SK-N-SH treated with all-trans-retinoic acid at 6 μM for 48 hours (cell line): Measurements from ENCODE around the gene CFAP70.

ENCODE experiments used
- ATAC-seq: fragments of 200-7000 bp; cut with Tn5 transposase; 3 replicates; pipeline ENCODE4 v1.9.1; 2020; ENCODE audit warnings: mild to moderate bottlenecking, moderate library complexity
- ARNTL ChIP-seq: fragments of 450-650 bp; formaldehyde crosslinking; IDR thresholded peaks from 2 replicates; pipeline ENCODE4 v1.5.0; 2020; ENCODE audit warnings: low read depth, mild to moderate bottlenecking, moderate library complexity, borderline replicate concordance
- BACH2 ChIP-seq: fragments of 250-450 bp; sonication (Bioruptor Pico); IDR thresholded peaks from 2 replicates; pipeline ENCODE4 v1.9.0; 2021; ENCODE audit warnings: mild to moderate bottlenecking, borderline replicate concordance
- CREB5 ChIP-seq: fragments of 250-450 bp; sonication (Bioruptor Pico); IDR thresholded peaks from 2 replicates; pipeline ENCODE4 v1.5.1; 2020; ENCODE audit warnings: low read depth, mild to moderate bottlenecking, moderate library complexity
- CSDC2 ChIP-seq: fragments of 250-450 bp; sonication (Bioruptor Pico); IDR thresholded peaks from 2 replicates; pipeline ENCODE4 v1.5.0; 2020; ENCODE audit warnings: mild to moderate bottlenecking, moderate library complexity
- ESRRG ChIP-seq: fragments of 250-450 bp; sonication (Bioruptor Pico); IDR thresholded peaks from 2 replicates; pipeline ENCODE4 v1.6.1; 2021; ENCODE audit warnings: mild to moderate bottlenecking
- GLIS3 ChIP-seq: fragments of 250-450 bp; sonication (Bioruptor Pico); IDR thresholded peaks from 2 replicates; pipeline ENCODE4 v1.5.0; 2020; ENCODE audit warnings: mild to moderate bottlenecking, moderate library complexity
- ISL1 ChIP-seq: fragments of 250-450 bp; sonication (Bioruptor Pico); IDR thresholded peaks from 2 replicates; pipeline ENCODE4 v2.1.2; 2022; ENCODE audit warnings: mild to moderate bottlenecking, moderate library complexity
- OSR1 ChIP-seq: fragments of 250-450 bp; sonication (Bioruptor Pico); IDR thresholded peaks from 2 replicates; pipeline ENCODE4 v1.8.0; 2022; ENCODE audit warnings: moderate library complexity, mild to moderate bottlenecking, inconsistent platforms
- POU6F1 ChIP-seq: fragments of 250-450 bp; sonication (Bioruptor Pico); IDR thresholded peaks from 2 replicates; pipeline ENCODE4 v1.8.0; 2021; ENCODE audit warnings: low read depth, mild to moderate bottlenecking, moderate library complexity, borderline replicate concordance
- PPARA ChIP-seq: fragments of 250-450 bp; sonication (Bioruptor Pico); IDR thresholded peaks from 2 replicates; pipeline ENCODE4 v1.5.0; 2020; ENCODE audit warnings: mild to moderate bottlenecking, borderline replicate concordance
- SNAI2 ChIP-seq: fragments of 250-450 bp; sonication (Bioruptor Pico); IDR thresholded peaks from 2 replicates; pipeline ENCODE4 v1.5.0; 2020; ENCODE audit warnings: mild to moderate bottlenecking, moderate library complexity
- TOX ChIP-seq: fragments of 250-450 bp; sonication (Bioruptor Pico); IDR thresholded peaks from 2 replicates; pipeline ENCODE4 v1.8.0; 2021; ENCODE audit warnings: mild to moderate bottlenecking, moderate library complexity, borderline replicate concordance
- ZC3H10 ChIP-seq: fragments of 250-450 bp; sonication (Bioruptor Pico); IDR thresholded peaks from 2 replicates; pipeline ENCODE4 v1.5.1; 2021; ENCODE audit warnings: mild to moderate bottlenecking, moderate library complexity
- ZFP3 ChIP-seq: fragments of 250-450 bp; sonication (Bioruptor Pico); IDR thresholded peaks from 2 replicates; pipeline ENCODE4 v1.5.0; 2020; ENCODE audit warnings: mild to moderate bottlenecking, moderate library complexity
- ZFP30 ChIP-seq: fragments of 450-650 bp; formaldehyde crosslinking; IDR thresholded peaks from 2 replicates; pipeline ENCODE4 v1.5.0; 2022; ENCODE audit warnings: mild to moderate bottlenecking, moderate library complexity
- ZNF70 ChIP-seq: fragments of 450-650 bp; formaldehyde crosslinking; IDR thresholded peaks from 2 replicates; pipeline ENCODE4 v1.5.0; 2020; ENCODE audit warnings: mild to moderate bottlenecking, moderate library complexity
- ZNF8 ChIP-seq: fragments of 450-650 bp; formaldehyde crosslinking; IDR thresholded peaks from 2 replicates; pipeline ENCODE4 v1.5.0; 2020; ENCODE audit warnings: mild to moderate bottlenecking, moderate library complexity
- TF ChIP-seq, protein P1 (sequence below): fragments of 250-450 bp; sonication (Bioruptor Pico); IDR thresholded peaks from 2 replicates; pipeline ENCODE4 v1.8.0; 2020; ENCODE audit warnings: mild to moderate bottlenecking, moderate library complexity, borderline replicate concordance
- TF ChIP-seq, protein P2 (sequence below): fragments of 250-450 bp; sonication (Bioruptor Pico); IDR thresholded peaks from 2 replicates; pipeline ENCODE4 v1.5.0; 2020; ENCODE audit warnings: mild to moderate bottlenecking, moderate library complexity

The CFAP70 gene

GRCh38 chr10:73225518-73225917 lies 133.1 kb downstream of the CFAP70 start (continued):
- TF ChIP-seq PPARA: no peak
- TF ChIP-seq GLIS3 (CRISPR knock-in tag): no peak
- TF ChIP-seq SNAI2 (CRISPR knock-in tag): no peak
- TF ChIP-seq, protein P1, sequence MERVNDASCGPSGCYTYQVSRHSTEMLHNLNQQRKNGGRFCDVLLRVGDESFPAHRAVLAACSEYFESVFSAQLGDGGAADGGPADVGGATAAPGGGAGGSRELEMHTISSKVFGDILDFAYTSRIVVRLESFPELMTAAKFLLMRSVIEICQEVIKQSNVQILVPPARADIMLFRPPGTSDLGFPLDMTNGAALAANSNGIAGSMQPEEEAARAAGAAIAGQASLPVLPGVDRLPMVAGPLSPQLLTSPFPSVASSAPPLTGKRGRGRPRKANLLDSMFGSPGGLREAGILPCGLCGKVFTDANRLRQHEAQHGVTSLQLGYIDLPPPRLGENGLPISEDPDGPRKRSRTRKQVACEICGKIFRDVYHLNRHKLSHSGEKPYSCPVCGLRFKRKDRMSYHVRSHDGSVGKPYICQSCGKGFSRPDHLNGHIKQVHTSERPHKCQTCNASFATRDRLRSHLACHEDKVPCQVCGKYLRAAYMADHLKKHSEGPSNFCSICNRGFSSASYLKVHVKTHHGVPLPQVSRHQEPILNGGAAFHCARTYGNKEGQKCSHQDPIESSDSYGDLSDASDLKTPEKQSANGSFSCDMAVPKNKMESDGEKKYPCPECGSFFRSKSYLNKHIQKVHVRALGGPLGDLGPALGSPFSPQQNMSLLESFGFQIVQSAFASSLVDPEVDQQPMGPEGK (CRISPR knock-in tag): no peak
- no peak for TF ChIP-seq CSDC2
- TF ChIP-seq, protein P2, sequence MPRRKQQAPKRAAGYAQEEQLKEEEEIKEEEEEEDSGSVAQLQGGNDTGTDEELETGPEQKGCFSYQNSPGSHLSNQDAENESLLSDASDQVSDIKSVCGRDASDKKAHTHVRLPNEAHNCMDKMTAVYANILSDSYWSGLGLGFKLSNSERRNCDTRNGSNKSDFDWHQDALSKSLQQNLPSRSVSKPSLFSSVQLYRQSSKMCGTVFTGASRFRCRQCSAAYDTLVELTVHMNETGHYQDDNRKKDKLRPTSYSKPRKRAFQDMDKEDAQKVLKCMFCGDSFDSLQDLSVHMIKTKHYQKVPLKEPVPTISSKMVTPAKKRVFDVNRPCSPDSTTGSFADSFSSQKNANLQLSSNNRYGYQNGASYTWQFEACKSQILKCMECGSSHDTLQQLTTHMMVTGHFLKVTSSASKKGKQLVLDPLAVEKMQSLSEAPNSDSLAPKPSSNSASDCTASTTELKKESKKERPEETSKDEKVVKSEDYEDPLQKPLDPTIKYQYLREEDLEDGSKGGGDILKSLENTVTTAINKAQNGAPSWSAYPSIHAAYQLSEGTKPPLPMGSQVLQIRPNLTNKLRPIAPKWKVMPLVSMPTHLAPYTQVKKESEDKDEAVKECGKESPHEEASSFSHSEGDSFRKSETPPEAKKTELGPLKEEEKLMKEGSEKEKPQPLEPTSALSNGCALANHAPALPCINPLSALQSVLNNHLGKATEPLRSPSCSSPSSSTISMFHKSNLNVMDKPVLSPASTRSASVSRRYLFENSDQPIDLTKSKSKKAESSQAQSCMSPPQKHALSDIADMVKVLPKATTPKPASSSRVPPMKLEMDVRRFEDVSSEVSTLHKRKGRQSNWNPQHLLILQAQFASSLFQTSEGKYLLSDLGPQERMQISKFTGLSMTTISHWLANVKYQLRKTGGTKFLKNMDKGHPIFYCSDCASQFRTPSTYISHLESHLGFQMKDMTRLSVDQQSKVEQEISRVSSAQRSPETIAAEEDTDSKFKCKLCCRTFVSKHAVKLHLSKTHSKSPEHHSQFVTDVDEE (CRISPR knock-in tag): no peak
- no peak for TF ChIP-seq ZFP3 (CRISPR knock-in tag)
- TF ChIP-seq OSR1 (CRISPR knock-in tag): no peak
- TF ChIP-seq ZFP30: no peak
- TF ChIP-seq, all 23 proteins: peak for 0

GRCh38 chr10:73220989-73221388 lies 137.7 kb downstream of the CFAP70 start:
- ATAC-seq: no peak
- no peak for TF ChIP-seq ZNF70 (CRISPR knock-in tag)
- TF ChIP-seq CREB5: no peak
- no peak for TF ChIP-seq ZC3H10 (CRISPR knock-in tag)
- TF ChIP-seq ZNF8 (CRISPR knock-in tag): no peak
- no peak for TF ChIP-seq ZFP30
- TF ChIP-seq ZFP3 (CRISPR knock-in tag): no peak
- TF ChIP-seq SNAI2 (CRISPR knock-in tag): no peak
- no peak for TF ChIP-seq OSR1 (CRISPR knock-in tag)
- no peak for TF ChIP-seq CSDC2
- no peak for TF ChIP-seq ARNTL (CRISPR knock-in tag)
- no peak for TF ChIP-seq ISL1 (CRISPR knock-in tag)
- TF ChIP-seq TOX (CRISPR knock-in tag): no peak
- TF ChIP-seq, protein P2 (CRISPR knock-in tag): no peak
- no peak for TF ChIP-seq BACH2 (CRISPR knock-in tag)
- no peak for TF ChIP-seq ESRRG (CRISPR knock-in tag)
- TF ChIP-seq GLIS3 (CRISPR knock-in tag): no peak

DNA sequence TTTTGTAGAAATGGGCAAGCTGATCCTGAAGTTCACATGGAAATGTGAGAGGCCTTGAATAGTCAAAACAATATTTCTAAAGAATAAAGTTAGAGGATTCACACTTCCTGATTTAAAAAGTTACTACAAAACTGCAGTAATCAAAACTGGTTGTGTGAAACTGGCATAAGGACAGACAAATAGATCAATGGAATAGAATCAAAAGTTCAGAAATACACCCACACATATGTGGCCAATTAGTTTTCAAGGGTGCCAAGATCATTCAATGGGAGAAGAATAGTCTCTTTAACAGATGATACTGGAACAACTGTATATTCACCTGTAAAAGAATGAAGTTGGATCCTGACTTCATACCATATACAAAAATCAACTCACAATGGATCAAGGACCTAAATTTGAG lies 139.3 kb downstream of the CFAP70 start:
- no peak for ATAC-seq
- TF ChIP-seq TOX (CRISPR knock-in tag) (no peak), POU6F1 (CRISPR knock-in tag) (no peak), ZNF70 (CRISPR knock-in tag) (no peak), SNAI2 (CRISPR knock-in tag) (no peak)
